CD4-positive, alpha-beta T cell treated with Interleukin-4 for 4 hours (primary cell): ENCODE results near the gene ARSI.

ENCODE experiments used
- DNase-seq: peaks from one replicate; pipeline ENCODE4 v3.0.0-alpha.2; 2020

The ARSI gene

DNA sequence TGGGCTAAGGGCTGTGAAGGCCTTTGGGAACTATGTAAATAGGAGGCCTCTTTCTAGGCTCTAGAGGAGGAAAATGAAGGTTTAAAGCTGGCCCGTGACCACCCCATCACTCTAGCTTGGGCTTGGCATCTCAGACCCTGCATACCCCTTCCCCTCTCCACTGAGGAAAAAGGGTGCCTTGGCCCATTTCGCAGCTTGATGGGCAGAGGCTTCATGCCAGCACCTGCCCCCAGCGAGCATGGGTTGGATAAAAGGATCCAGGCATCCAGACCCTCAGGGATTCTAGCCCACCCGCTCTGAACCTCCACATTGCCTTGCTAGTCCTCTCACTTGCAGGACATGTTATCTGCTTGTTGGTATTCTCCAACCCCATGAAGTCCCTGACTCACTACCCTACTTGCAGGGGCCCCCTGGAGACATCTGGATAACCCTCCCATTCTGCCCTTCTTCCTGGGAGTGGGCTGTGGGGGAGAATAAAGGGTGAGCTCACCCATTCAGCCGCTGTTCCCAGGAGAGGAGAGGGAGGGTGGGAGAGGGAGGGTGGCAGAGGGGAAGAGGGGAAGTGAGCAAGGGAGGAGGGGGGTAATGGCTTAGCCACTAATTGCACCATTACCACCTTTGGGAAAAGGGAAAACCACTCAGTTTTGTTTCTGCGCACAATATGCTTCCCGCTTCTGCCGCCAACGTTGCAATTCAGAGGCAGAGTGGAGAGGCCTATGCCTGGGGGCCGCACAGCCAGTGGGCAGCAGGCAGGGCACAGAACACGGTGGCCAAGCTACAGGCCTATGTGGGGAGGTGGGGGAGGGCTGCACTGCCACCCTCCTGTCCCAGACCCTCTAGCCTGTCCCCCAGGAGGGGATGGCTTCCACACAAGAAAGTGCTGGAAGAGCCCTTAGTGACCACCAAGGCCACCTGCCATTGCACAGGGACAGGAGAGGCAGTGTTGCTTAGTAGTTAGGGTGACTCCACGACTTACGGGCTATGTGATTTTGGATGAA is 11.0 kb downstream of the ARSI start:
- no peak for DNase-seq

DNA sequence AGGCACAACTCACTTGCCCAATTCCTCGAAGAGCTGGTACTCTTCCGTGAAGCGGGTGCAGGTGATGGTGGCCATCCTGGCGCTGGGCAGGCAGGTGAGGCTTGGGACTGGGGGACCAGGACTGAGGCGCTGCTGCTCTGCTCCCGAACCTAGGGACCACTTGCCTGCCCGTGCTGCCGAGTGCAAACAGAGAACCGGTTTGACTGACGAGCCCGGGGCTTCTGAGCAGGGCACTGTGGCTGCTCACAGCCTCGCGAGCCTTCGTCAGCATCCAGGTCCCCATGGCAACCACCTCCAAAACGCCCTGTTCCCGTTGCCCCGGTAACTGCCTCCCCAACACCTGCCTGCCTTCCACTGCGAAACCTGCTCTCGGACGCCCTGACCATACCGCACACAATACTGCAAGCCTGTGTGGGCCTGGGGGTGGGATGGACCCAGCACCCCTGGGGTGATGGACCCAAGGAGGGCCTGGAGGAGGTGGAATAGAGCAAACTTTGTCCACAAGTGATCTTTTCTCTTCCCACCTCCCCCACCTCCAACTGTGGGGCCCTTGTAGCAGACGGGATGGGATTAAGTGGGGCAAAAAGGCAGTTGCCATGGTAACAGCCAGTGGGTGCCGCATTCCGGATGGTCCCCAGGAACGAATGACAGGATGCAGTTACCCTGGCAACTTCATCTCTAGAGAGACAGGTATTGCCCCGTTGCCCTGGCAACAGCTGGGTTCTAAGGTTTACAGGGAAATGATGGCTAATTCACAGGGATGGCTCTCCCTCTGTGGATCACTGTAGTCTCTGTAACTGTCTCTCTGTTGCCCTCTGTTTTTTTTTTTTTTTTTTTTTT is 12.9 kb downstream of the ARSI start, which contains the start of gene CAMK2A:
CAMK2A (minus strand) TSS at position 223 of the 840 bp plus-strand sequence; CDS start at position 75, 148 bp downstream.
- DNase-seq, result no peak

DNA sequence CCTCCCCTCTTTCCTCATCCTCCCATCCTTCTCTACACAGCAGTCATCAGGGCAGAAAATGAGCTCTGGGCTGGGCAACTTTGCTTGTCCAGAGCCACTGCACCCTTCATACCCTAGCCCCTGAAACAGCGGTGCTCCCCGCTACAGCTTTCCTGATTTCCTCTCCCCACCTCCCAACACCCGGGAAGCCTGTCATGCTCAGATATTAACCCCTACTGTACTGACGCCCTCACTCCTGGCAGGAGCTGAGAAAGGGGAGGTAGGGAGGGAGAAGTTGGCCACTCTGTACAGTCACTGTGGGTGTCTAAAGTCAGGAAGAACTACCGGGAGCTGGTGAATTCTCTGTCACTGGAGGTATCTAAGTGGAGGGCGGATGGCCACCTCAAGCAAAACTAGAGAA is 13.9 kb downstream of the ARSI start:
- DNase-seq, result no peak

DNA sequence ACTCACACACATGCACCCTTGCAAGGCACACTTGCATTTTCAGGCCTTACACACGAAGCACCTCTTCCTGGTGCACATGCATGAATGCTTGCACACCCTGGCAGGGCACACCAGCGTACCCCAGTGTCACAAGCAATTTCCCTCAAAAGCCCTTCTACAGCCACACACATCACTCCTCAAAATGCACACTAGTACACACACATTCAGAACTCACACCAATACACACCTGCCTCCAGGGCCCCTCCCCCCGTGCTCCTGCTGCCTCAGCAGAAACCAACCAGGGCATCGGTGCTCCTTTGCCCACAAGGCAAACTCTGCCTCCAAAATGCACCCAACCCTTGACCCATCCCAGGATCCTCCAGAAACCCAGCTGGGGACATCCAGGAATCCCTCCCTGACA is 14.3 kb downstream of the ARSI start:
- no peak for DNase-seq

DNA sequence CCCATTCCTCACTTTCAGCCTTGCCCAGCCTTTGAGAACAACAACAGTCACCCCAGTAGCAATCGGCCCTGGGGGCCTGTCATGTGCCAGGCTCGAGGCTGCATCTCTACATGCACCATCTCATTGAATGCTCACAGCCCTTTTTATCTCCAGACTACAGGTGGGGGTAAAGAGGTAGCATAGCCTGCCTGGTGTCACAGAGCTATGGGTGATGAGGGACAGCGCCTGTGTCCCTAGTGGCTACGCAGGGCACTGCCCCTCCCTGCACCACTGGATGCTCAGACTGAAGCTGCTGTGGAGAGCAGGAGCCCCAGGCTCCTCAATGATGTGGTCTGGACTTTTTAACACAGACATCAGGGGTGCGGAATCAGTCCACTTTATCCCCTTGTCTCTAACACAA is 15.9 kb downstream of the ARSI start:
- DNase-seq, result no peak

DNA sequence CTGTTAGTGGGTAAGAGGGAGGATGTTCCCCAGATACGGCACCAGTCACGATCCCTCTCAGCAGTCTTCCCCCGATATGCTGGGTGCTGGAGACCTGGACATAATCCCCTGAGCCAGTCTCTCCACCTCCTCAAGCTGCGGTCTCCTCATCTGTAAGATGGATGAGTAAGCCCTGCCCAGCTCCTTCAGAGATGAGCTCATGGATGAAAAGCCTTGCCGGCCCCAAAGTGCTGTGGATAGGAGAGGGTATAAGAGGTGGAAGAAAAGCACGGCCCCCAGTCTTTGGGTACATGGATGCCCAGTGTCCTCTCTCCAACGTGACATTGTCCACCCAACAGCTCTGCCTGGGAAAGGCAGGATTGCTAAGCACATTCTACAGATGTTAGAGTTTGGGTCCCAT is 17.6 kb downstream of the ARSI start:
- DNase-seq, result no peak

DNA sequence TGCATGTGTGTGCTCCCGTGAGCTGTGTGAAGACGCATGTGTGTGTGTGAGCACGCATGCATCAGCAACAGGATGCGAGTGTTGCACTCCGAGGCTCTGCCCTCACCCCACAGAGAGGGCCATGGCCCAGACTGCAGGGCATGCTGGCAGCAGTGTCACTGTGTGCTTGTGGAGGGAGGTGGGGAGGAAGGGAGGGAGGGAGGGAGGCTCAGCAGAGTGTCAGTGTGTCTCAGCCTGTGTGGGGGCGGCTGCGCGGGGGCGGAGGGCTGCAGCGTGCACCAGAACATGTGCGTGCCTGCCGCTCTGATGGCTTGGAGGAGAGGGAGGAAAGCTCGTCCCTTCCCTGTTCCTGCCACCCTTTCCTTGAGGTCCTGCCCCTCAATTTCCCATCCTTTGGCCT is 18.4 kb downstream of the ARSI start:
- no peak for DNase-seq

DNA sequence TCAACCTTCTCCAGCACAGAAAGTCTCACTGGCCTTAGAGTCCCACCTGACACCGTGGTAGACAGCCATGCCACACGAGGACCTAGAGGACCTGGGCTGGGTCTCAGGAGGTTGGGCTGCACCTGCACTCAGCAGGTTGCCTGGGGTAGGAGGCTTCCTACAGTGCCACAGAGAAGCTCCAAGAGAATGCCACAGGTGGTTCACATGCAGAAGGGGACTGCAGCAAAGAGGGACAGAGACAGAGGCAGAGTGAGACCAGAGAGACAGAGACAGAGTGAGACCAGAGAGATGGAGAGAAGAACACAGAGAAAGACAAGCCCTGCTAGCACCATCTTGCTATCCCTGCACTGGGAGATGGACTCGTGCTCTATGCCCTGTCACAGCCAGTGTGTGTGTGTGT is 18.8 kb downstream of the ARSI start:
- DNase-seq, result no peak

DNA sequence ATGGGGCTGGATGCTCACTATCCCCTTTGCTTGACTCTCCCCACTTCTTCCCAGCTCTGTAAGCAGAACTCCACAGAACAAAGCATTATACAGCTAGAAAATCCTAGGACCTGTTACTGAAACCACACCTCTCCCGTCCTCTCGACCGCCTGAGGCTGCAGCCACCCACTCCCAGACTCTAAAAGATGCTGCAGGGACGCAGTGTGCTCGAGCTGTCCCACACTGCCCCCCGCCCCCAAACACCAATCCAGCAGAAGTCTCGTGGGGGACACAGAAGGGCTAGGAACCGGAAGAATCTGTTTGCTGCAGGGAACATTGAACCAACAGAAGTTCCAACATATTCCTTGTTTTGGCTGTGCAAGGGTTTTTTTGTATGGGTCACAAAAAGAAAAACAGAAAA is 20.7 kb downstream of the ARSI start:
- no peak for DNase-seq

DNA sequence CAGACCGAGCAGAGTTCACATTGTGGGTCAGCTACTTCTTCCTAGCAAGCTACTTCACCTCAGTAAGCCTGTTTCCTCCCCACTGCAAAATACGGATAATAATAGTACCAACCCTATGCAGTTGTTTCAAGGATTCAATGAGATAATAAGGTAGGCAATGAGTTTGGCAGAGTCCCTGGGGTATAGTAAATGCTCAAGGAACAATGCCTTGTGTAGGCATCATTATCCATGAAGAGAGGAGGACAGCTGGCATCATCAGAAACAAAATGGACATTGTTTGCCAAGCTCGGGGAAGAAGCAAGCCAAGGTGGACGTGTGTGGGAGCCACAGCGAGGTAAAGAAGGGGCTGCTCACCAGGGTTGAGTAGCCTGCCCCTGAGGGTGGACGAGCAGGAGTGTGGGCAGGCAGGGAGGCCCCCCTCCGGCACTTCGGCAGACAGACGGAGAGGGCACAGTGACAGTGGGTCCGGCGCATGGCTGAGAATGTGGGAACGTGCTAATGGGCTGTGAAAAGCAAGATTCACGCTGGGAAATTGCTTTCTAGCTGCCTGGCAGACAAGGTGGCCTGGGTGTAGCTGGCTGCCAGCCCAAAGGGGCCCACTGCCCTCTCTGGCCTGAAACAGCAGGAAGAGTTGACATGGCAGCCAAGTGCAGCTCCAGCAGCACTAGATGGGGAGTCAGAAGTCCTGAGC is 23.2 kb downstream of the ARSI start:
- no peak for DNase-seq

DNA sequence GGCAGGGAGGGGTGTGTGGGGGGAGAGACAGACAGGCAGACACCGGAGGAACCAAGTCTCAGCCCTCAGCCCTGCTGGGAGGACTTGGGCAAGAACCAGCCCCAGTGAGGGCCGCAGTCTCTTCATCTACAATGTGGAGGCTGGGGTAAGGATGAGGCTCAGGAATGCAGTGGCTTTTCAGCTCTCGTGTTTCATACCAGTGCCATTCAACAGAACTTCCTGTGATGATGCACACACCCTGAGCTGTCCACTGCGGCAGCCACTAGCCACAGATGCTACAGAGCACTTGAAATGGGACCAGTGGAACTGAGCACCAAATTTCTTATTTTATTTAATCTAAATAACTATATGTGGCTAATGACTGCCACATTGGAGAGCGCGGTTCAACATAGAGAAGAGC is 23.8 kb downstream of the ARSI start:
- DNase-seq, result no peak

DNA sequence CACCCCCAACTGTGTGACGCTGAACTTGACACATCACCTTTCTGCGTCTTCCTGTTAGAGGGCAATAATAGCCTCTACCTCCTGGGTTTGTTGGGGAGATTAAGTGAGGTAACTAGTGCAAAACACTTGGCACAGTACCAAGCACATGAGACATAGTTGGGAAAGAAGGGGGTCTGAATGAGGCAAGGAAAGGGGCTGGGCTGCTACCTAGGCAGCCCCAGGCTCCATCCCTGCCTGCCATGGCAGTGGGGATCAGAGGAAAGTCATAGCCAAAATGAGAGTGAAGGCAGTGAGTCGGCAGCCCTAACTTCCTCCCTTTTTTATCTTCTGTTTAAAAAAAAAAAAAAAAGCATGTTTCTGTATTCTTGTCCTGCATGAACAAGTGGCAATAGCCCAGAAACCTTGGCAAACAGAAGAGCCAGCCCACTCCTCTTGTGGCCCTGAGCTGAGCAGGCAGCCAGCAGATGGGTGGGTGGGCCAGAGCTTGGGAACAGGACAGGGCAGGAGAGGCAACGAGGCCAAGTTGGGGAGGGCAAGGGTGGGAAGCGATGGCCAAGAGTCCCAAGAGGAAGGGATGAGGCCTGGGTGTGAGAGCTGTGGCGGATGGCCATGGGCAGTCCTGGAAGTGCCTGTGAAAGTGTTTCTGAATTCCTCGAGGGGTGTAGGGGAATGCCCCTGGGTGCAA is 24.5 kb downstream of the ARSI start:
- DNase-seq, result no peak

DNA sequence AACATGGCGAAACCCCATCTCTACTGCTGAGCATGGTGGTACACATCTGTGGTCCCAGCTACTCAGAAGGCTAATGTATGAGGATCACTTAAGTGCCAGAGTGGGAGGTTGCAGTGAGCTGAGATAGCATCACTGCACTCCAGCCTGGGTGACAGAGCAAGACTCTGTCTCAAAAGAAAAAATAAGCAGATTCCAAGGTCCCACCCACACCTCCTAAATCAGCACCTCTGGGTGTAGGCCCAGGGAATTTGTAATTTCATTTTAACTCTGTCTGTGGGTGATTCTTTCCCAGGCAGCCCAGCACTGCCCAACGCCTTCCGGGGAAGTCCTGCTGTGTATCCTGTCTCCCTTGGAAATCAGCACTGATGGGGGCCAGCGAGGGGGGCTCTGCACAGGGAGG is 25.7 kb downstream of the ARSI start:
- no peak for DNase-seq

DNA sequence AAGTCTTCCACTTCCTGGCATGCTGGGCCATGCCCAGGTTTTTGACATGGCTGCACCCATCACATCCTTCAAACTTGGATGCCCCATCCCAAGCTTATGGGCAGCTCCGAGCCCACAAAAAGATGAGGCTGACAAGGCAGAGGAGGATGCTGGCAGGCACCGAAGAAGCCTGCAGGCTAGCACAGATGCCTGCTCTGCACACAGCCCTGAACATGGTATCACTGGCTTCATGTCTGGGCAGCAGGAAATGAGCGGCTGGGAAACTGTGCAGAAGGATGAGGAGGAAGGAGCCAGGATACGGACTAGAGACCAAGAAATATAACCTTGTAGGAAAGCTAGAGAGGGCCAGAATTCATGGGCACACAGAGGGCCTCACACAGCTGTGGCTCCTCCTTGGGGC is 27.9 kb downstream of the ARSI start:
- DNase-seq, result no peak

DNA sequence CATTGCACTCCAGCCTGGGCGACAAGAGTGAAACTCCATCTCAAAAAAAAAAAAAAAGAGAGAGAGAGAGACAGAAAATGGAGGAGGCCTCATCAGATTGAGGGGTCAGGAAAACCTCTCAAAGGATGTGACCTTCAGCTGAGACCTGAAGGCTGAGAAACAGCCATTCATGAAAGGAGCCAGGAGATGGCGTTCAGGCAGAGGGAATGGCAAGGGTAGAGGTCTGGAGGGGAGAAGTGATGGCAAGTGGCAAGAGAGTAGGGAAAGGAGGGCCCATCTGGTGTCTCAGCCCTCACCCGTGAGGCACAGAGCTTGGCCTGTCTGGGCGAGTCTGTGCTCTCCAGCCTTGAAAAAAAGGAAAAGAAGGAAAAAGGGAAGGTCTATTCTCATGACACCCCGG is 30.2 kb downstream of the ARSI start:
- no peak for DNase-seq

DNA sequence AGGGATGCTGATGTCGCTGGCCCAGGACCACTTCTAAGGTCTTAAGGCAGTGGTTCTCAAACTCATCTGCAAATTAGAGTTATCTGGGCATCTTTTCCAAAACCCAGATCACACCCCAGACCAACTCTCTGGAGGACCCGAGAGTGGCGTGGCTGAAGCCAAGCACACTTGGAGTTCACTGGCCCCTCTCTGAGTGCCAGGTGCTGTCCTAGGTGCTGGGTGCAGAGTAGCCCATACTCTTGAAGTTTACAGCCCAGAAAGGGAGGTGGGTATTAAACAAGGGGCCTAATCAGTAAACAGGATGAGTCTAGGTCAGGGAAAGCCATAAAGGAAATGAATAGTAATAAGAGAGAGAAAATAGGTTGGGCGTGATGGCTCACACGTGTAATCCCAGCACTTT is 30.8 kb downstream of the ARSI start:
- DNase-seq, result no peak

DNA sequence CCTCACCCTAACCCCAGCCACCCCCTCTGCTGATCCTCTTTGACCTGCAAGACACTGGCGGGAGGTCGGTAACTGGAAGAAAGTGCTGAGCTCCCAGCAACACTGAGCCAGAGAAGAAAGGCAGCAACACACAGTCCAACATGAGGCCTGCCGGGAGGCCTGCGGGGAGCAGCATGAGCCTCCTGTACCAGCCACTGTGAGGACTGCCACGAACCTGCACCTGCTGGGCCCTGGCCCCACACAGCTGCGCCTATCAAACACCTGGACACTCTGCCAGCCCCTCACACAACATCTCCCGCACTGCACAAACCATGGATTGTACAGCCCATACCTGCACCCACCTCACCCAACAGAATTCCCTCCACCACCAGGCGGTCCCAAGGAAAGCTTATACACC is 31.4 kb downstream of the ARSI start:
- no peak for DNase-seq

DNA sequence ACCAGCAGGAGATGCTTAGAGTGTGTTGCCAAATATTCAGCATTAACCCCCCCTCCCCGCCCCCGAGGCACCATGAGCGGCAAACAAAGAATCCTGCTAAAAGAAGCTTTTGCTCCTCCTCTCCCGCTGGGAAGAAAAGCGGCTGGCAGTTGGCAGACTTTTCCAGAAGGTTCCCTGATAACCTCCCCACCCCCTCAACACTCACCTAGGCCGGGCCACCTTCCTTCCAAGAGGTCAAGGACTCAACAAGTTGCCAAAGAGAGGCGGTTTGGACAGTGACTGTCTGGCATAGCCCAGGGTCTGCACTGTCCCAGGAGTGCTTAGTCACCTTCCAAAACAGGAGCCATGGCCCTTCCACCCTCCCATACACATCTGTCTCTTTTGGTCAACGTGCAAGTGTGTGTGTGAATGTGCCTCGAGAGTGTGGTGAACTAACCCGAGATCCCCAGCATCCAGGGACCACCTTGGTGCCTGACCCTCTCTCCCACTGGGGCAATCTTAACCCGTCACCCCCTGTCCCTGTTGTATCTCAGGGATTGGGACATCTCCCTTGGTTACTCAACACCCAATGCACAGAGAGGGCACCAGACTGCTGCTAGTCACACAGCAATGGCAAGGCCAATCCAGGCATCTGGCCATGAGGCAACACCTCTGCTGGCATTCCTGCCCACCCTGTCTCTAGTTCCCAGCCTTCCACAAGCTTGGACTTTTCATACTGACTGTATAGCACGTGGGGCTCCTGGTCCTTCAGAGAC is 32.0 kb downstream of the ARSI start:
- DNase-seq, result no peak

DNA sequence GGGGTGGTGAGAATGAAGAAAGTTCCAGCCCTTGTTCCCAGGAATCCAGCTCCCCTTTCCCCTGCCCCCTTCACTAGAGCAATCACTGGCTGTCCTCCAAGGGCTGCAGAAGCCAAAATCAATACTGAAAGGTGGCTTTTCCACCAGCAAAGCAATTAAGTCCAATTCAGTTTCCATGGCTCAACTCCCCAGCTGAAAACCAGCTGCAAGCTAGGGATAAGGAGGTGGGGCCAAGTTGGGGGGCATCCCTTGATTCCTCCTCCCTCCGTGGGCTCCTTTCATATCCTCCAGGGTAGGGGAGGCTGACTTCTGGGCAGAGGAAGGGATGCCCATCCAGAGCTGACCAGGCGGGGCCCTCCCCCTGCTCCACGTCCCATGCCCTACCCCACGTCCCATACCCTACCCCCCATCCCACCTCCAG is 35.8 kb downstream of the ARSI start:
- DNase-seq, result no peak

DNA sequence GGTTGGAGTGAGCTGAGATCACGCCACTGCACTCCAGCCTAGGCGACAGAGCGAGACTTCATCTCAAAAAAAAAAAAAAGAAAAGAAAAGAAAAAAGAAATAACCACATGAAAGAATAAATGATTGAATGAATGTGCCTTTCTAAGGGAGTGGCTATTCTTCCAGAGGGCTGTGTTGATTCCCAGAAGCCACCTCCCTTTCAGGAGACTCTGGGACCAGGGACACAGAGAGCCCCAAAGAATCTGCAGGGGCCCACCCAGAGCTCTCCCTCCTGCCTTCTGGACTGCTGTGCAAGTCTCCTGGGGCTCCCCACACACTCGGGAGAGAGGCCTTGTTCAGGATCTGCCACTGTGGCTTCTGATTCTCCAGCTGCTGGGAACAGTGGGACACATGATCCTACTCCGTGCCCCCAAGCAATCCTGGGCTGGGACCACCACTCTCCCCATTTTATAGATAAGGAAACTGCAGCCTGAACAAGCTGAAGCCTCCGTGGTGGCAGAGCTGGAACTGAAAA is 36.8 kb downstream of the ARSI start:
- DNase-seq, result no peak
